ENCODE results near the gene RYR2.

DNA sequence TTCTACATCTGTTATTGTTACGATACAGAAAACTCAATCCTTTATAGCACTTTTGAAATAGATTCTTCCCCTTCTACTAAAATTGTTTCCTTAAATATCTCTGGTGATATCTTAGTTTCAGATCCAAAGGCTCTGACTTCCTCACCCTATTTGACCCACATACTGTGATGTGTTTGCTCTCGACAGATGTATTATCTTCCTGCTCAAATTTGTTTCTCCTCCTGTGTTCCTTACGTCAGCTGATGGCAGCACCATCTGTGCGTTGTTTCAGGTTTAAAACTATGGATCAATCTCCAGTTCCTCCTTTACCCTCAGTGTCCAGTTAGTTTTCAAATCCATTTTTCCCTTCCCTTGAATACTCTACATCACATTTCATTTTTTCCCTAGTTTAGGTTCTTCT lies 274.4 kb downstream of the RYR2 start:
- TF ChIP-seq, protein P1, sequence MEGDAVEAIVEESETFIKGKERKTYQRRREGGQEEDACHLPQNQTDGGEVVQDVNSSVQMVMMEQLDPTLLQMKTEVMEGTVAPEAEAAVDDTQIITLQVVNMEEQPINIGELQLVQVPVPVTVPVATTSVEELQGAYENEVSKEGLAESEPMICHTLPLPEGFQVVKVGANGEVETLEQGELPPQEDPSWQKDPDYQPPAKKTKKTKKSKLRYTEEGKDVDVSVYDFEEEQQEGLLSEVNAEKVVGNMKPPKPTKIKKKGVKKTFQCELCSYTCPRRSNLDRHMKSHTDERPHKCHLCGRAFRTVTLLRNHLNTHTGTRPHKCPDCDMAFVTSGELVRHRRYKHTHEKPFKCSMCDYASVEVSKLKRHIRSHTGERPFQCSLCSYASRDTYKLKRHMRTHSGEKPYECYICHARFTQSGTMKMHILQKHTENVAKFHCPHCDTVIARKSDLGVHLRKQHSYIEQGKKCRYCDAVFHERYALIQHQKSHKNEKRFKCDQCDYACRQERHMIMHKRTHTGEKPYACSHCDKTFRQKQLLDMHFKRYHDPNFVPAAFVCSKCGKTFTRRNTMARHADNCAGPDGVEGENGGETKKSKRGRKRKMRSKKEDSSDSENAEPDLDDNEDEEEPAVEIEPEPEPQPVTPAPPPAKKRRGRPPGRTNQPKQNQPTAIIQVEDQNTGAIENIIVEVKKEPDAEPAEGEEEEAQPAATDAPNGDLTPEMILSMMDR (conservative IDR thresholded peaks at IDR 0.05; ENCODE audit: low read length): no peak
- TF ChIP-seq EZH2phosphoT487 (IDR thresholded peaks at IDR 0.05; ENCODE audit: borderline replicate concordance, low read depth, low read length): no peak
